MM.1S (cell line): ENCODE results near the gene PRKAG2.

Experiments used
- DNase-seq: peaks from one replicate; pipeline ENCODE4 v3.0.0-alpha.2; 2015
- H2AFZ ChIP-seq: fragments of 300-600 bp; sonication (generic); 2 replicates; pipeline ENCODE4 v1.6.0; 2016; ENCODE audit warnings: antibody characterized with exemption, low read length
- H3F3A ChIP-seq: fragments of 300-600 bp; sonication (generic); 2 replicates; pipeline ENCODE4 v1.6.1; 2016; ENCODE audit warnings: mild to moderate bottlenecking, antibody characterized with exemption, low read length, moderate library complexity, mixed read lengths; ENCODE audit not compliant: insufficient read depth
- H3K27ac ChIP-seq: fragments of 300-600 bp; sonication (generic); 2 replicates; pipeline ENCODE4 v1.5.1; 2016; ENCODE audit warnings: mild to moderate bottlenecking, low read length
- H3K27me3 ChIP-seq: fragments of 300-600 bp; sonication (generic); replicated peaks from 2 replicates; pipeline ENCODE4 v1.6.0; 2016; ENCODE audit warnings: low read length; ENCODE audit not compliant: insufficient read depth
- H3K36me3 ChIP-seq: fragments of 300-600 bp; sonication (generic); replicated peaks from 2 replicates; pipeline ENCODE4 v1.6.1; 2016; ENCODE audit warnings: mild to moderate bottlenecking, low read length, mixed read lengths; ENCODE audit not compliant: insufficient read depth
- H3K4me1 ChIP-seq: fragments of 300-600 bp; sonication (generic); 2 replicates; pipeline ENCODE4 v1.6.1; 2016; ENCODE audit warnings: low read length, mixed read lengths
- H3K4me2 ChIP-seq: fragments of 300-600 bp; sonication (generic); 2 replicates; pipeline ENCODE4 v1.6.0; 2016; ENCODE audit warnings: low read depth, low read length
- H3K4me3 ChIP-seq: fragments of 300-600 bp; sonication (generic); 2 replicates; pipeline ENCODE4 v1.5.1; 2016; ENCODE audit warnings: low read length, mixed read lengths
- H3K79me2 ChIP-seq: fragments of 300-600 bp; sonication (generic); 2 replicates; pipeline ENCODE4 v1.6.1; 2016; ENCODE audit warnings: mixed run types, low read length, mixed read lengths
- H3K9ac ChIP-seq: fragments of 300-600 bp; sonication (generic); 2 replicates; pipeline ENCODE4 v1.6.1; 2016; ENCODE audit warnings: low read length, mixed read lengths
- H3K9me2 ChIP-seq: fragments of 300-600 bp; sonication (generic); replicated peaks from 2 replicates; pipeline ENCODE4 v1.6.1; 2016; ENCODE audit warnings: mild to moderate bottlenecking, low read length, mixed read lengths; ENCODE audit not compliant: insufficient read depth
- H3K9me3 ChIP-seq: fragments of 300-600 bp; sonication (generic); replicated peaks from 2 replicates; pipeline ENCODE4 v1.6.1; 2016; ENCODE audit warnings: mild to moderate bottlenecking, low read length, mixed read lengths; ENCODE audit not compliant: insufficient read depth
- H4K20me1 ChIP-seq: fragments of 300-600 bp; sonication (generic); 2 replicates; pipeline ENCODE4 v1.6.1; 2016; ENCODE audit warnings: mild to moderate bottlenecking, low read length, moderate library complexity, mixed read lengths; ENCODE audit not compliant: insufficient read depth
- CTCF ChIP-seq: fragments of 300-600 bp; sonication (generic); IDR thresholded peaks from 2 replicates; pipeline ENCODE4 v1.5.1; 2016; ENCODE audit warnings: antibody characterized with exemption, low read length, mixed read lengths
- EZH2 ChIP-seq: fragments of 300-600 bp; sonication (generic); optimal IDR thresholded peaks from 2 replicates; pipeline ENCODE3; 2017; ENCODE audit warnings: low read depth, mild to moderate bottlenecking, antibody characterized with exemption, low read length, mixed read lengths
- EZH2phosphoT487 ChIP-seq: fragments of 300-600 bp; sonication (generic); IDR thresholded peaks from 2 replicates; pipeline ENCODE4 v1.6.1; 2018; ENCODE audit warnings: antibody characterized with exemption, low read length

Gene PRKAG2

DNA sequence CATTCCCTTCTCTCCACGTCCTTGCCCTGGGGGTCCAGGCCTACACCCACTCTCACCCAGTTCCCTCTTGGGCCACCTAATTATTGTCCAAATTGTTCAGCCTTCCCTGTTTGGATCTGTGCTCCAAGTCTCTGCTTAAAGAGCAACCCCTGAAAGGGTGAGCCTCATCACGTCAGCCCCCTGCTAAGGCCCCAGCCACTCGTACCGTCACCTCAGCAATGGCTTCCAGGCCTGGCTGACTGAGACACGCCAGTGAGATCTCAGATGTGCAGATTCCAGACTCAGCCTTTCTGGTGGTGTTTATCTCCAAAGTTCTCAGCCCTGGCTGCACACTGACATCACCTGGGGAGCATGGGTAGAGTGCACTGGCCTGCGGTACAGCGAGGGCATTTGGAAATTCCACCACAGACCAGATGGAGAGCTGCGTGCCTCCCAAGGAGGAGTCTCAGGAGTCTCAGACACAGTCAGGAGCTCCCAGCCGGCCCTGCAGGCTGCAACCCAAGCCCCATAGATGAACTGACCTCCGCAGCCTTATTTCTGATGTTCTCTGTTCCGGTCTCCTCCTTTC, 87.5 kb downstream of the PRKAG2 start:
- Histone ChIP-seq H3K27me3 (peaks cover 49% of the 10 kb centered on the region), H3F3A (no peaks in the 10 kb centered on the region), H3K4me3 (no peak overlapping the region), H3K4me2 (no peak overlapping the region), H3K9ac (no peak overlapping the region), H3K27ac (no peak overlapping the region), H4K20me1 (no peaks in the 10 kb centered on the region), H2AFZ (no peak overlapping the region), H3K9me2 (no peaks in the 10 kb centered on the region), H3K4me1 (no peaks in the 10 kb centered on the region), H3K9me3 (no peaks in the 10 kb centered on the region), H3K36me3 (no peaks in the 10 kb centered on the region), H3K79me2 (no peaks in the 10 kb centered on the region)
- no peak for TF ChIP-seq EZH2
- no peak for TF ChIP-seq CTCF
- TF ChIP-seq EZH2phosphoT487: no peak
- no peak for DNase-seq

DNA sequence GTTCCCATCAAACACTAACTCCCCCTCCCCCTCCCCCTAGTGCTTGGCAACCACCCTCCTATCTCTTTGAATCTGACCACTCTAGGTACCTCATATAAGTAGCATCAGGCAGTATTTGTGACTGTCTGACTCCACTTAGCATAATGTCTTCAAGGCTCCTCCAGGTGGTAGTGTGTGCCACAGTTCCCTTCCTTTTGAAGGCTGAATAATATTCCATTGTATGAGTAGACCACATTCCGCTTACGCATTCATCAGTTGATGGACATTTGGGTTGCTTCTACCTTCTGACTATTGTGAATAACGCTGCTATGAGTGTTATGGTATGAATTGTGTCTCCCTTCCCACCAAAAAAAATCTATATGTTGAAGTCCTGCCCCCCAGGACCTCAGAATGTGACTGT, 89.6 kb downstream of the PRKAG2 start:
- DNase-seq: no peak
- H4K20me1 ChIP-seq: no peaks in the 10 kb centered on the region
- no peaks in the 10 kb centered on the region for H3K36me3 ChIP-seq
- H3K4me2 ChIP-seq: no peak overlapping the region
- no peak overlapping the region for H3K9ac ChIP-seq
- no peak overlapping the region for H3K27ac ChIP-seq
- TF ChIP-seq CTCF (no peak), EZH2phosphoT487 (no peak), EZH2 (no peak)
- no peaks in the 10 kb centered on the region for H3K4me1 ChIP-seq
- H3K9me2 ChIP-seq: no peaks in the 10 kb centered on the region
- no peak overlapping the region for H3K4me3 ChIP-seq
- H3K79me2 ChIP-seq: no peaks in the 10 kb centered on the region
- no peaks in the 10 kb centered on the region for H3F3A ChIP-seq
- H3K27me3 ChIP-seq: peaks cover 39% of the 10 kb centered on the region
- no peaks in the 10 kb centered on the region for H3K9me3 ChIP-seq
- H2AFZ ChIP-seq: no peak overlapping the region

- H3K9me2 ChIP-seq: no peaks in the 10 kb centered on the region
- H3K36me3 ChIP-seq: no peaks in the 10 kb centered on the region
- no peak overlapping the region for H3K4me2 ChIP-seq
- no peak overlapping the region for H3K9ac ChIP-seq
- no peaks in the 10 kb centered on the region for H3K79me2 ChIP-seq
- no peaks in the 10 kb centered on the region for H4K20me1 ChIP-seq
- no peak overlapping the region for H3K27ac ChIP-seq
- no peak overlapping the region for H3K4me3 ChIP-seq
- TF ChIP-seq CTCF (no peak), EZH2 (no peak), EZH2phosphoT487 (no peak)
- no peak overlapping the region for H2AFZ ChIP-seq
- H3F3A ChIP-seq: no peaks in the 10 kb centered on the region
- H3K4me1 ChIP-seq: no peaks in the 10 kb centered on the region
- H3K27me3 ChIP-seq: peaks cover 36% of the 10 kb centered on the region
- H3K9me3 ChIP-seq: no peaks in the 10 kb centered on the region
- DNase-seq: no peak
These were observed 90.0 kb downstream of the PRKAG2 start for GRCh38 chr7:151786936-151787335.
